ENCODE measurements around the gene POU6F2.

- TF ChIP-seq POLR2A (IDR thresholded peaks at IDR 0.05) (no peak), POLR2AphosphoS5 (IDR thresholded peaks at IDR 0.05) (no peak)
These were observed 166.7 kb downstream of the POU6F2 start for GRCh38 chr7:39144420-39144819.
